ENCODE results near the gene EIPR1. TPM values are rescaled to one million over a fixed set of nuclear protein-coding genes. Genes with fewer than 3 reads are reported as not detected.
A peak's percentile ranks its signal among the peaks of the same experiment; 100 is the strongest.

The EIPR1 gene
- total and polyA plus RNA-seq, 2 of the 13 experiments (the other 11 are each of a cell fraction or from before 2014, with no cell fraction given), result 70.0 to 96.3 TPM

DNA sequence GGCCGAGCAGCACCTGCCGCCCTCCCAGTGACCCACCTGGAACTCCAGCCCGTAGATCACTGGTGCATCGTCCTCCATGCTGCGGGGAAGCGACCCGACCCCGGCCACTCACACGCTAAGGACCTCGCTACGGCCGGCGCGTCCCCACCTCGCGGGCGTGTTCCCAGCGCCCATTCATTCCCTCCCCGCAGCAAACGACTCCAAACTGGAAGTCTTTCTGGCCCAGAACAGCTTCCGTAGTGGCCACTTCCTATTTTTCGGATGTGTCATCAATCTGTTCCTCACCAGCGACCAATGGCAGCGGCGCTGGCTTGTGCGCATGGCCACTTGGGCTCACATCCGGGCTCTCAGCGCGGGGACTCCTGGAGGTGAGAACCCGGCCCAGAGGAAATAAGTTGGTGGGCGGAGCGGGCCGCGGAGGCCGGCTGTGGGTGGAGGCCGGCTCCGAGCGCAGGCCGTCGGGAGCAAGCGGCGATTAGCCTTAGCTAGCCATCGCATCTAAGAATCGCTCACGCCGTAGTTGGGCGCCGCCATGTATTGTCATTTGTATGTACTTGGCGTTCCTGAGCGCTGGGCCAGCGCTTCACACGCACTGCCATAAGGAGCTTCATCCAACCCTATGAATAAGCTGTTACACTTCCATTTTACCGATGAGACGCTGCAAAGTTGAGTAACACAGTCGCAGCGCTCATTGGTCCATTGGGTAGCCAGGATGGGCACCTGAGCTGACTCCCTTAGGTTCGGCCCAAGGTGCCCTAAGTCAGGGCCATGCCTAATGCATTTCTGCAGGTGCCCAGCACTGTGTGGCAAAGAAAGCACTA is at the start of gene EIPR1 (continued):
- TF ChIP-seq, protein P1, sequence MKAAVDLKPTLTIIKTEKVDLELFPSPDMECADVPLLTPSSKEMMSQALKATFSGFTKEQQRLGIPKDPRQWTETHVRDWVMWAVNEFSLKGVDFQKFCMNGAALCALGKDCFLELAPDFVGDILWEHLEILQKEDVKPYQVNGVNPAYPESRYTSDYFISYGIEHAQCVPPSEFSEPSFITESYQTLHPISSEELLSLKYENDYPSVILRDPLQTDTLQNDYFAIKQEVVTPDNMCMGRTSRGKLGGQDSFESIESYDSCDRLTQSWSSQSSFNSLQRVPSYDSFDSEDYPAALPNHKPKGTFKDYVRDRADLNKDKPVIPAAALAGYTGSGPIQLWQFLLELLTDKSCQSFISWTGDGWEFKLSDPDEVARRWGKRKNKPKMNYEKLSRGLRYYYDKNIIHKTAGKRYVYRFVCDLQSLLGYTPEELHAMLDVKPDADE (CRISPR knock-in tag; IDR thresholded peaks at IDR 0.05), result no peak
- TF ChIP-seq ZNF850 (CRISPR knock-in tag; conservative IDR thresholded peaks at IDR 0.05) (no peak), ZNF296 (CRISPR knock-in tag; conservative IDR thresholded peaks at IDR 0.05) (no peak), THYN1 (CRISPR knock-in tag; IDR thresholded peaks at IDR 0.05; ENCODE audit: borderline replicate concordance, low read depth) (0 out of 2 replicates have a peak, but pooled peaks have one; percentile 81), MTA3 (CRISPR knock-in tag; IDR thresholded peaks at IDR 0.05) (0 out of 2 replicates have a peak, but pooled peaks have one; percentile 56), ZNF33A (CRISPR knock-in tag; IDR thresholded peaks at IDR 0.05; ENCODE audit: borderline replicate concordance) (peak; percentile 9; the same call in 1 of the 2 replicates), MBD4 (IDR thresholded peaks at IDR 0.05; ENCODE audit: borderline replicate concordance, low read length) (no peak), ETV5 (CRISPR knock-in tag; IDR thresholded peaks at IDR 0.05; ENCODE audit: borderline replicate concordance) (peak; percentile 81; the same call in 1 of the 2 replicates), SETDB1 (CRISPR knock-in tag; IDR thresholded peaks at IDR 0.05; ENCODE audit: borderline replicate concordance) (no peak), ZNF280D (CRISPR knock-in tag; IDR thresholded peaks at IDR 0.05) (peak; percentile 87; the same call in 1 of the 2 replicates), SMAD1 (CRISPR knock-in tag; IDR thresholded peaks at IDR 0.05; ENCODE audit: borderline replicate concordance, low read depth) (peak; percentile 99), ZNF891 (CRISPR knock-in tag; IDR thresholded peaks at IDR 0.05) (peak; percentile 81; the same call in 1 of the 2 replicates), MLLT10 (CRISPR knock-in tag; IDR thresholded peaks at IDR 0.05) (no peak)
- TF ChIP-seq, protein P2, sequence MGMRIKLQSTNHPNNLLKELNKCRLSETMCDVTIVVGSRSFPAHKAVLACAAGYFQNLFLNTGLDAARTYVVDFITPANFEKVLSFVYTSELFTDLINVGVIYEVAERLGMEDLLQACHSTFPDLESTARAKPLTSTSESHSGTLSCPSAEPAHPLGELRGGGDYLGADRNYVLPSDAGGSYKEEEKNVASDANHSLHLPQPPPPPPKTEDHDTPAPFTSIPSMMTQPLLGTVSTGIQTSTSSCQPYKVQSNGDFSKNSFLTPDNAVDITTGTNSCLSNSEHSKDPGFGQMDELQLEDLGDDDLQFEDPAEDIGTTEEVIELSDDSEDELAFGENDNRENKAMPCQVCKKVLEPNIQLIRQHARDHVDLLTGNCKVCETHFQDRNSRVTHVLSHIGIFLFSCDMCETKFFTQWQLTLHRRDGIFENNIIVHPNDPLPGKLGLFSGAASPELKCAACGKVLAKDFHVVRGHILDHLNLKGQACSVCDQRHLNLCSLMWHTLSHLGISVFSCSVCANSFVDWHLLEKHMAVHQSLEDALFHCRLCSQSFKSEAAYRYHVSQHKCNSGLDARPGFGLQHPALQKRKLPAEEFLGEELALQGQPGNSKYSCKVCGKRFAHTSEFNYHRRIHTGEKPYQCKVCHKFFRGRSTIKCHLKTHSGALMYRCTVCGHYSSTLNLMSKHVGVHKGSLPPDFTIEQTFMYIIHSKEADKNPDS (CRISPR knock-in tag; IDR thresholded peaks at IDR 0.05), result no peak; the same call in 1 of the 2 replicates
- TF ChIP-seq, protein P3, sequence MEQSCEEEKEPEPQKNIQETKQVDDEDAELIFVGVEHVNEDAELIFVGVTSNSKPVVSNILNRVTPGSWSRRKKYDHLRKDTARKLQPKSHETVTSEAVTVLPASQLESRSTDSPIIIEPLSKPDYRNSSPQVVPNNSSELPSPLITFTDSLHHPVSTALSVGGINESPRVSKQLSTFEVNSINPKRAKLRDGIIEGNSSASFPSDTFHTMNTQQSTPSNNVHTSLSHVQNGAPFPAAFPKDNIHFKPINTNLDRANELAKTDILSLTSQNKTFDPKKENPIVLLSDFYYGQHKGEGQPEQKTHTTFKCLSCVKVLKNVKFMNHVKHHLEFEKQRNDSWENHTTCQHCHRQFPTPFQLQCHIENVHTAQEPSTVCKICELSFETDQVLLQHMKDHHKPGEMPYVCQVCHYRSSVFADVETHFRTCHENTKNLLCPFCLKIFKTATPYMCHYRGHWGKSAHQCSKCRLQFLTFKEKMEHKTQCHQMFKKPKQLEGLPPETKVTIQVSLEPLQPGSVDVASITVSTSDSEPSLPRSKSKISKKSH (CRISPR knock-in tag; IDR thresholded peaks at IDR 0.05; ENCODE audit: borderline replicate concordance), result peak; percentile 57; the same call in 1 of the 2 replicates
- TF ChIP-seq, protein P4, sequence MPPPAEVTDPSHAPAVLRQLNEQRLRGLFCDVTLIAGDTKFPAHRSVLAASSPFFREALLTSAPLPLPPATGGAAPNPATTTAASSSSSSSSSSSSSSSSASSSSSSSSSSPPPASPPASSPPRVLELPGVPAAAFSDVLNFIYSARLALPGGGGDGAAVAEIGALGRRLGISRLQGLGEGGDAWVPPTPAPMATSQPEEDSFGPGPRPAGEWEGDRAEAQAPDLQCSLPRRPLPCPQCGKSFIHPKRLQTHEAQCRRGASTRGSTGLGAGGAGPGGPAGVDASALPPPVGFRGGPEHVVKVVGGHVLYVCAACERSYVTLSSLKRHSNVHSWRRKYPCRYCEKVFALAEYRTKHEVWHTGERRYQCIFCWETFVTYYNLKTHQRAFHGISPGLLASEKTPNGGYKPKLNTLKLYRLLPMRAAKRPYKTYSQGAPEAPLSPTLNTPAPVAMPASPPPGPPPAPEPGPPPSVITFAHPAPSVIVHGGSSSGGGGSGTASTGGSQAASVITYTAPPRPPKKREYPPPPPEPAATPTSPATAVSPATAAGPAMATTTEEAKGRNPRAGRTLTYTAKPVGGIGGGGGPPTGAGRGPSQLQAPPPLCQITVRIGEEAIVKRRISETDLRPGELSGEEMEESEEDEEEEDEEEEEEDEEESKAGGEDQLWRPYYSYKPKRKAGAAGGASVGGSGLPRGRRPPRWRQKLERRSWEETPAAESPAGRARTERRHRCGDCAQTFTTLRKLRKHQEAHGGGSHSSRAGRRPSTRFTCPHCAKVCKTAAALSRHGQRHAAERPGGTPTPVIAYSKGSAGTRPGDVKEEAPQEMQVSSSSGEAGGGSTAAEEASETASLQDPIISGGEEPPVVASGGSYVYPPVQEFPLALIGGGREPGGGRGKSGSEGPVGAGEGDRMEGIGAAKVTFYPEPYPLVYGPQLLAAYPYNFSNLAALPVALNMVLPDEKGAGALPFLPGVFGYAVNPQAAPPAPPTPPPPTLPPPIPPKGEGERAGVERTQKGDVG (CRISPR knock-in tag; IDR thresholded peaks at IDR 0.05; ENCODE audit: borderline replicate concordance), result peak; percentile 79; the same call in 1 of the 2 replicates

Data from HepG2 (cell line).